ENCODE data around the gene MAN1A2.

DNA sequence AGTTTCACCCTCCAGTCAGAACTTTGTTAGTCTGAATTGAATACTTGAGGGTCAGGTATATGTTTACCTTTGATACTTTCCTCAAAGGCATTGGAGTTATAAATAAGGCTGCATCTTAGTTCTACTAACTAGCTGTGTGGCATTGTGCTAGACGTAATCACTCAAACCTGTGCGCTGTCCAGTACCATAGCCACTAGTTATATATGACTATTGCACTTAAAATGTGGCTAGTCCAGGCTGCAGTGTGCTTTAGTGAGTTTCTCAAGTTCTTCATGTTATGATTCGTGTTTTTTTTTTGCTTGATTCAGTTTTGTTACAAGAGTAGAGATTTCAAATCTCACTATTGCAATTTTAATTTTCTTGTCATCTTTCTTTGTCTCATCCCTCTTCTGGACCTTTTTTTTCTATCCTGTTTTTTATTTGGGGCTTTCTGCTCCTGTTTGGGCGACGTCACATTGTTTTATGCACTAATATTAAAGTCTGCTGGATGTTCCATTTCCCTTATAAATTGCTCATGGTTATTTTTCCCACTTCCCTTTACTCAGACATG is 5.7 kb downstream of the MAN1A2 start:
- TF ChIP-seq, protein P1, sequence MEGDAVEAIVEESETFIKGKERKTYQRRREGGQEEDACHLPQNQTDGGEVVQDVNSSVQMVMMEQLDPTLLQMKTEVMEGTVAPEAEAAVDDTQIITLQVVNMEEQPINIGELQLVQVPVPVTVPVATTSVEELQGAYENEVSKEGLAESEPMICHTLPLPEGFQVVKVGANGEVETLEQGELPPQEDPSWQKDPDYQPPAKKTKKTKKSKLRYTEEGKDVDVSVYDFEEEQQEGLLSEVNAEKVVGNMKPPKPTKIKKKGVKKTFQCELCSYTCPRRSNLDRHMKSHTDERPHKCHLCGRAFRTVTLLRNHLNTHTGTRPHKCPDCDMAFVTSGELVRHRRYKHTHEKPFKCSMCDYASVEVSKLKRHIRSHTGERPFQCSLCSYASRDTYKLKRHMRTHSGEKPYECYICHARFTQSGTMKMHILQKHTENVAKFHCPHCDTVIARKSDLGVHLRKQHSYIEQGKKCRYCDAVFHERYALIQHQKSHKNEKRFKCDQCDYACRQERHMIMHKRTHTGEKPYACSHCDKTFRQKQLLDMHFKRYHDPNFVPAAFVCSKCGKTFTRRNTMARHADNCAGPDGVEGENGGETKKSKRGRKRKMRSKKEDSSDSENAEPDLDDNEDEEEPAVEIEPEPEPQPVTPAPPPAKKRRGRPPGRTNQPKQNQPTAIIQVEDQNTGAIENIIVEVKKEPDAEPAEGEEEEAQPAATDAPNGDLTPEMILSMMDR (IDR thresholded peaks at IDR 0.05; ENCODE audit: poor library complexity): no peak
- no peak for TF ChIP-seq EZH2 (IDR thresholded peaks at IDR 0.05; ENCODE audit: borderline replicate concordance)

All from hepatocyte (in vitro differentiated cells).